Effector memory CD4-positive, alpha-beta T cell (primary cell): ENCODE data around the gene LRRC4C.

Experiments
- DNase-seq, 3 donors: peaks; one replicate each; pipeline ENCODE4 v3.0.0-alpha.2; 2020
- H3K27ac ChIP-seq: 2 replicates; pipeline ENCODE4 v1.7.0; 2013; ENCODE audit warnings: mild to moderate bottlenecking, low read length, moderate library complexity; ENCODE audit not compliant: insufficient read depth, poor library complexity, severe bottlenecking
- H3K27me3 ChIP-seq: replicated peaks from 2 replicates; pipeline ENCODE4 v1.7.0; 2013; ENCODE audit warnings: mild to moderate bottlenecking, low read length; ENCODE audit not compliant: insufficient read depth, control insufficient read depth, poor library complexity, severe bottlenecking
- H3K36me3 ChIP-seq: 2 replicates; pipeline ENCODE4 v1.7.0; 2013; ENCODE audit warnings: mild to moderate bottlenecking, low read length, moderate library complexity; ENCODE audit not compliant: control insufficient read depth, insufficient read depth
- H3K4me1 ChIP-seq: 2 replicates; pipeline ENCODE4 v1.7.0; 2013; ENCODE audit warnings: low read length, mild to moderate bottlenecking; ENCODE audit not compliant: control insufficient read depth, insufficient read depth, poor library complexity, severe bottlenecking
- H3K4me3 ChIP-seq: 2 replicates; pipeline ENCODE4 v1.7.0; 2013; ENCODE audit warnings: low read length, low read depth, mild to moderate bottlenecking; ENCODE audit not compliant: insufficient read depth, poor library complexity, severe bottlenecking
- H3K9me3 ChIP-seq: 2 replicates; pipeline ENCODE4 v1.7.0; 2013; ENCODE audit warnings: mild to moderate bottlenecking, low read length, moderate library complexity; ENCODE audit not compliant: control insufficient read depth

Gene LRRC4C

DNA sequence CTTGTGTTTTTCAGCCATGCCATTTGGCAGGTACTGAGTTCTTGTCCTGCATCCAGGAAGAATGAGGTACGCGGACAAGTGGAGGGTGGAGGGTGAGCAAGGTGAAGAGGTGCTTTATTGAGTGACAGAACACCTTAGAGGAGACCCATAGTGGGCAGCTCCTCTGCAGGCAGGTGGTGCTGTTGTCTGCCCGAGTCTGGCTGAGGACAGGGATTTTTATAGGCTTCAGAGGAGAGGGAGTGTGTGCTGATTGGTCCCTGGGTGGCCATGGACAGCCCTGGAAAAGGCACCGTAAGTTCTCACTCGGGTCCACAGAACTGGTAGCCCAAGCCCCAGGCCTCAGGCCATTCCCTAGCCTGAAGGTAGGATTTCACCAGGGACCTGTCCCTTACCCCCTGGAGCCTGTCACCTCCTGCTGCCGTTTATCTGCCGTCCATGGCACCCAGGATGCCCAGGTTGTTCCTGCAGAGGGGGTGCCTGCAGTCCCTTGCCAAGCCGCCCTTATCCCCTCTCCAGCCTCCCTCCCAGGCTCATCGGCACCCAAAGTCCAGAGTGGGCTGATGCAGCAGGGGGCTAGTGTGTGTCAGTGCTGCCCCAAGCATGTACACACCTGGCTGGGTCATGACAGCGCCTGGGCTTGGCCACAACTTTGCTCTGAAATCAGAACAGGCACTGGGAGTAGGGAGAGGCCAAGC lies 213.6 kb downstream of the LRRC4C start:
- no peaks in the 10 kb centered on the region for H3K4me1 ChIP-seq
- DNase-seq: no peak
- no peak overlapping the region for H3K4me3 ChIP-seq
- H3K27ac ChIP-seq: no peak overlapping the region
- H3K27me3 ChIP-seq: no peaks in the 10 kb centered on the region
- no peaks in the 10 kb centered on the region for H3K9me3 ChIP-seq
- H3K36me3 ChIP-seq: no peaks in the 10 kb centered on the region

DNA sequence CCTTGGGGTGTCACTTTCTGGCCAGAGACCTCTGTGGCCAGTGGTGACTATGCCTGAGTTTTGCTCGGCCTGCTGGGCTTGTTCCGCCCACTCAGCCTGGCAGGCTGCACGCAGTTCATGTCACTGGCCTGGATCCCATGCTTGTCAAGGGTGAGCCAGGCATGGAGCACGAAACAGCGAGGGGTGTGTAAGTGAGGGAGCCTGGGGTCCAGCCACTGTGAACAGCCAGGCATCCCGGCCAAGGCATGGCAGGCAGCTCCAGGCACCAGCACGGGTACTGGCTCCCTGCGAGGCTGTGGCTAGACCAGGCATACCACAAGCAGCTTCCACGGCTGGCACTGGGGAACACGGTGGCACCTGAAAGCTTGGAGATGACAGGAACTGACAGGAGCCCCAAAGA lies 214.3 kb downstream of the LRRC4C start:
- no peaks in the 10 kb centered on the region for H3K36me3 ChIP-seq
- no peak overlapping the region for H3K4me3 ChIP-seq
- no peaks in the 10 kb centered on the region for H3K9me3 ChIP-seq
- DNase-seq: no peak
- no peak overlapping the region for H3K27ac ChIP-seq
- H3K27me3 ChIP-seq: no peaks in the 10 kb centered on the region
- no peaks in the 10 kb centered on the region for H3K4me1 ChIP-seq

DNA sequence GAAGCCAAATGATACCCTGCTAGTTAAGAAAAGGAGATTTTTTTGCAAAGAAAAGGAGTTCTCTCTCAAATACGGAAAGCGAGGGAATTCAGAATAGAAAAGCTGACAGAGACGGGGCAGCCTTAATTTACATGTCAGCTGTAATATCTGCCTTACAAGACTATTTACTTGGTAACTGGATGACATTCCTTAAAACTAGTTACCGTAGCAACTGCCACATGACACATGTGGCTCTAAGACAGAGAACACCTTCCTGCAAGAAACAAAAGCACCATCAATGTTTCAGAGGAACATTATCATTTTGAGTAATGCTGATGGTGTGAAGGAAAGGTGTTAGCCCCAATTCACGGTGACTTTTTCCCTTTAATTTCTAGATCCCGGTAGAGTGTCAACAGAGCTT lies 222.1 kb downstream of the LRRC4C start:
- no peak for DNase-seq

DNA sequence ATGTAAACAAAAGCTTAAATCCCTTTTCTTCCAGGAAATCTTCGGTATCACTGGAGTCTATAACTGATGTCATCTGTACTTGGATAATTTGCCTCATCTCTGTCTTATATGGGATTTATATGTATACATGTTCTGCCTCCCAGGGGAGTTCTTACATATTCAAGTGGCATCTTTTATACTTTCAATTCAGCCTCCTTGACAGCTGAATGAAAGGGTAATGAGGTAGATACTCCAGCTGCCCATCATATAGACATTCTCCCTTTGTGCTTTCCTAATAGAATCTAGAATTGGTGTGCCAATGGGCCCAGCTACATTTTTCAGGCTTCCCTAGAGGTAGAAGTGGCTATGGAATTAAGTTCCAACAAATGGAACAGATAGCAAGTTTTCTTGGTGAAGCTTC lies 223.8 kb downstream of the LRRC4C start:
- Histone ChIP-seq H3K27me3 (no peaks in the 10 kb centered on the region), H3K9me3 (no peaks in the 10 kb centered on the region), H3K36me3 (no peaks in the 10 kb centered on the region), H3K27ac (no peak overlapping the region), H3K4me3 (no peak overlapping the region), H3K4me1 (no peaks in the 10 kb centered on the region)
- no peak for DNase-seq

More for the DNA sequence above, 222.1 kb downstream of the LRRC4C start:
- Histone ChIP-seq H3K36me3 (no peaks in the 10 kb centered on the region), H3K4me3 (no peak overlapping the region), H3K9me3 (no peaks in the 10 kb centered on the region), H3K4me1 (no peaks in the 10 kb centered on the region), H3K27ac (no peak overlapping the region), H3K27me3 (no peaks in the 10 kb centered on the region)

DNA sequence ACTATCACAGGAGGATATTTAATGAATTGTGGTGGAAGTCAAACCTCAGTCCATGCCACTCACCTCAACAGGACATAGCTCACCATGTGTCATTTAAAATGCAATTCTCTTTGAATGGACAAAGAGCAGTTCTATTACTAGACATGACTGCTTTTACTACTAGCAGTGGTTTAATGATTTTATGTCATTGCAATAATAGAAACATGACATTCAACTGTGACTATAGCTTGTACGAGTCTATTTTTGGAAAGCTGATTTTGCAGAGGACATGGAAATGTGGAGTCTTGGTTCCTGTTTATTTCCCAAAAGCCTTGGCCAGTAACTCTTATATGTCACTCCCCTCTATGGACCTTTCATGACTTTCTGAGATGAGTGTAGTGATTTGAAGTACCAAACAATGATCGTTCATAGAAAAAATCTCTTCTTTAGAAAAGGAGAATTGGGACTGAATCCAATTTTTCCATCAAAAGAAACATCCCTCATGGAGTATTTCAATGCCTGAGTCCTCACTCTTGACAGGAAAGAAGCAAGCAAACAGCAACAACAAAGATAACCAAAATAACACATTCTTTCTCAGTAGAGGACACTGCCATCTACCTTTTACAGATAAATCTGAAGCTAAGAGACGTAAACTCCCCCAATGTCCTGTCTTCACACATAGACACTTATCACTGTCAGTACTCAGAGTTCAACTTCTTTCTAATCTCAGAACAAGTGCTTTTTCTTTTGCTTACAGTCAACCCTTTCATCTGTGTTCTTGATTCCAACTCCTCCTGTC lies 233.4 kb downstream of the LRRC4C start:
- H3K4me3 ChIP-seq: no peak overlapping the region
- no peak for DNase-seq
- H3K36me3 ChIP-seq: no peaks in the 10 kb centered on the region
- H3K4me1 ChIP-seq: no peaks in the 10 kb centered on the region
- no peaks in the 10 kb centered on the region for H3K9me3 ChIP-seq
- H3K27ac ChIP-seq: no peak overlapping the region
- no peaks in the 10 kb centered on the region for H3K27me3 ChIP-seq

DNA sequence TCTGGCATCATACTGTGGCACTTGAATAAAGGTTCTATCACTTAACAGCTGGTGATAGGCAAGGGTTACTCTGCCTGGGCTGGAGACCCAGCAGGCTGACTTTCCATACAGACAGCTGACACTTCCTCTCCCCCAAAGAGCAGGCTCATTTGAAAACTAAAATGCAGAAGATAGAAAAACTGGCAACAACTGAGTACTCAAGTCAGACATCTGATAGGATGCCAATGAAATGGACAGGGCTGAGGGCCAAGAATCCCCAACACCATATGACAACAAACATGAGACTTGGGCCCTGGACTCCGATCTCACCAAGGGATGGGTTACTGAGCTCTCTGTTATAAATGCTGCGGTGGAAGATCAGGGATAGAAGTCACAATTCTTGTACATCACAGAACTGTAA lies 237.2 kb downstream of the LRRC4C start:
- no peak overlapping the region for H3K27ac ChIP-seq
- DNase-seq: no peak
- H3K27me3 ChIP-seq: no peaks in the 10 kb centered on the region
- no peaks in the 10 kb centered on the region for H3K4me1 ChIP-seq
- H3K9me3 ChIP-seq: no peaks in the 10 kb centered on the region
- H3K36me3 ChIP-seq: no peaks in the 10 kb centered on the region
- H3K4me3 ChIP-seq: no peak overlapping the region

DNA sequence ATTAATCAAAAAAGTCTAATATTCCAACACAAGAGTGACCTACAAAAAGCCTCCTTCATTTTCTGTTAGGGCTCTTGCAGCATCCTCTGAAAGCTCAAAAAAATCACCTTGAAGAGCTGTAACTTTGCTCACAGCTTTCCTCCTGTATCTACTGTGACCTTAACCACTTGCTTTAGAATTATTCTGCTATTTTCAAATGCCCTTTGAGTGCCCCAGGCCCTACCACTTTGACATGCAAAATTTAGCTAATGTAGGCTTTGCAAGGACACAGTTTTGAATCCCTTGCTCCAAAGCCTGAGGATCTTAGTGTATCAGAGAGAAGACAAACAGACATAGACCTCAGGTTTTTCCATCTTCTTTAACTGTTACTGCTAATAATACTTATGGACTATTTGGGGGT lies 253.1 kb downstream of the LRRC4C start:
- no peak for DNase-seq
- Histone ChIP-seq H3K9me3 (no peaks in the 10 kb centered on the region), H3K36me3 (no peaks in the 10 kb centered on the region), H3K4me3 (no peak overlapping the region), H3K4me1 (no peaks in the 10 kb centered on the region), H3K27me3 (no peaks in the 10 kb centered on the region), H3K27ac (no peak overlapping the region)

DNA sequence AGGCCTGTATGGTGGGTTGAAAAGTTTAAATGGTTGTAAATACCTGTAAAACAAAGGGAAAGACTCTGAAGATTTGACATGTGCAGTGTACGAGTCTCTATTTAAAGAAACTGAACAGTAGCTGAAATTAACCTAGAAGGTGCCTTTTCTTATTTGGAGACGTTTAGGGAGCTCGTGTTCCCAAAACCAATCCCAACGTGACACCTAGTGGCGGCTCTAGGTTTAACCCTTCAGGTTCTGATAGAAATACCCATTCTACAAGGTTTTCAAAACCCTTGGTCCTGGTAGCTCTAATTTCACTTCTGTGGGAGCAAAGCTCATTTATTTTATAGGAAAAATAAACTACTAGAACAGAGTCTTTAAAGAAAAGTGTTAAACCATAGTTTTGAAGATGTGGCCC lies 258.3 kb downstream of the LRRC4C start:
- Histone ChIP-seq H3K4me3 (no peak overlapping the region), H3K27me3 (no peaks in the 10 kb centered on the region), H3K27ac (no peak overlapping the region), H3K36me3 (no peaks in the 10 kb centered on the region), H3K9me3 (no peaks in the 10 kb centered on the region), H3K4me1 (no peaks in the 10 kb centered on the region)
- DNase-seq: no peak

DNA sequence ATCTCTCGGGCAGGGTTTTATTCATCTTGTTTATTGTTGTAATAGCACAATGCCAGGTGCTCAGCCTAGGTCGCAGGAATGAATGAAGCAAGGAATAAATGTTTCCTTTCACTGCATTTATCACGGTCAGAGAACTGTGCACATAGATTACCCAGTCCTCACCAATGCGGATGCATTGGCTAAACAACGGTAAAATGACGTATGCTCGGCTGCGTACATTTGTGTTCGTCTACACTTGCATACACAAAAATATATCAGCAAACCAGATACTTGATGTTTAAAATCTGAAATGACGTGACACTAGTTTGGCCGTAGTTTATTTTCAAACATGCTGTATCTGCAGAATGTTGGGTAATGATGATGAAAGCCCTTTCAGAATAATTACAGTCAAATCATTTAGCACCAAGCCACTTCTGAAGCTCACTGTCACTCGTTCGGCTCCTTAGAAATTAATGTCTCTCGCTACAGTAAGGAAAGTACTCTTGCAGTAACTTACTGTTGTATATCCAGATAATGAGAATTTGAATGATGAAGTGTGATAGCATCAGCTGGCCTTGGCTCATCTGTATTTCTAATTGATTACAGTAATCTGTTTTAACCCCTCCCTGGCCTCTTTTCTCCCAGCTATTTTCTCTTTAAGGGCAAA lies 268.9 kb downstream of the LRRC4C start:
- Histone ChIP-seq H3K36me3 (no peaks in the 10 kb centered on the region), H3K4me3 (no peak overlapping the region), H3K27ac (no peak overlapping the region), H3K4me1 (no peaks in the 10 kb centered on the region), H3K9me3 (no peaks in the 10 kb centered on the region), H3K27me3 (no peaks in the 10 kb centered on the region)
- DNase-seq: no peak
